GM19025 (cell line): ENCODE data around the gene SHC3.

Experiments used
- ATAC-seq: cut with Tn5 transposase; IDR thresholded peaks from one replicate; pipeline ENCODE4 v1.9.1; 2021; ENCODE audit warnings: mild to moderate bottlenecking, low read depth, moderate library complexity; ENCODE audit not compliant: unreplicated experiment

The SHC3 gene

DNA sequence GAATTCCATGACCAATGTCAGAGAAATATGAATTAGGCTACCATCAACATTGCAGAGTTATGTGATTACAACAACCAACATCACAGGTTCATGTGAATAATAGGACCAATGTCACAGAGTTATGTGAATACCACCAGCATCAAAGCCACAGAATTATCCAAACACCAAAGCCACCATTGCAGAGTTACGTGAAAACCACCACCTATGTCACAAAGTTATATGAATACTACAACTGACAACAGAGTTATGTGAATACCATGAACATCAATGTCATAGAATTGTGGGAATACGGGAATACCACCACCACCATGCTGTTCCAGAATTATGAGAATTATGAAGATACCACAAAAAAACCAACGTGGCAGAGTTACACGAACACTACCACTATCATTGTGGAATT is 64.8 kb downstream of the SHC3 start:
- ATAC-seq = no peak

DNA sequence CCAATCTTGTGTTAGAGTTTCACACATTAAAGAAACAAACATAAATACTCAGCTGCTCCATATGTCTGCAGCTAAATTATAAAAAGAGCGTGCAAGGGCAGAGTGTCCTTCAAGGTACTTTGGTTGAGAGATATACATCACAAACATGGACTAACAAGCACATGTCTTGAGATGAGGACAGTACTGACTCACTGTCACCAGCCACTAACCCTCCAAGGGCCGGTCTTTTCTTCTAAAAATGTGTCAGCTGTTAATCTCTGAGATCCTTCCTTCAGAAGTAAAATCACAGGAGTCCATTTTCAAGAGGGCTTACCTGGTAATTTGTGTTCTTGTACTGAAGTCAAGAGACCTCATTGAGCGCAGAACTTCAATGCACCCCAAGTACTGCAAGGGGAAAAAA is 66.4 kb downstream of the SHC3 start:
- no peak for ATAC-seq

DNA sequence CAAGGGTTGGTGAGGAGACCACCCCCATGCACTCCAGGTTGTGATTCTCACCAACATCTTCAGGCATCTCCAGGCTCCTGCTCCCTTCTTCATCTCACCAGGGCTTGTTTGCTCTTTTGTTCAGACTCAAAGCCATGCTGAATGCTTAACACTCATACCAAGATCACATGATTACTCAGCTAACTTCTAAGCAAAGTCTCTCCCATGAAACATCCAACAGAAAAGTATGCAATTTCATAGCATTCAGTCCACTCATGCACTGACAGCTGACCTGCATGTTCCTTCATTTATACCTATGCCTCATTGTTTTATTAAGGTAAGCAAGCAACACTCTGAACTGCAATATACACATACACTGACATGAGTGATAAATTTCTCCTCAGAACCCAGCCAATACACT is 69.0 kb downstream of the SHC3 start:
- ATAC-seq = no peak

DNA sequence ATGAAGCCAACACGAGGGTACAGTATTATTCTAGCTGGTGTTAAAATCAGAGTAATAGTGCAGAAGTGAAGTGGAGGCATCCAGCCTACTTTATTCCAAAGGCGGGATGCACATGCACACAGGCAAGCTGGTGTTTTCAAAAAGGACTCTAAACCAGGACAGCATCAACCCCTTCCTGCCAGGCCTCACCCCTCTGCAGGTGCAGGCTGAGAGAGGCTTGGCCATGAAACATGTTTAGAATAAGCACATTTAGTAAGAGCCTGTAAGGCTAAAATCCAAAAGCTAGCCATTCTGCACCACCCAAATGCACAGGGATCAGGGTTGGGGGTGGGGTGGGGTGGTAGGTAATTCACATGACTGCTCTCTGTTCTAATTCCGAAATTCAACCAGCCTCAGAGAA is 71.2 kb downstream of the SHC3 start:
- no peak for ATAC-seq

DNA sequence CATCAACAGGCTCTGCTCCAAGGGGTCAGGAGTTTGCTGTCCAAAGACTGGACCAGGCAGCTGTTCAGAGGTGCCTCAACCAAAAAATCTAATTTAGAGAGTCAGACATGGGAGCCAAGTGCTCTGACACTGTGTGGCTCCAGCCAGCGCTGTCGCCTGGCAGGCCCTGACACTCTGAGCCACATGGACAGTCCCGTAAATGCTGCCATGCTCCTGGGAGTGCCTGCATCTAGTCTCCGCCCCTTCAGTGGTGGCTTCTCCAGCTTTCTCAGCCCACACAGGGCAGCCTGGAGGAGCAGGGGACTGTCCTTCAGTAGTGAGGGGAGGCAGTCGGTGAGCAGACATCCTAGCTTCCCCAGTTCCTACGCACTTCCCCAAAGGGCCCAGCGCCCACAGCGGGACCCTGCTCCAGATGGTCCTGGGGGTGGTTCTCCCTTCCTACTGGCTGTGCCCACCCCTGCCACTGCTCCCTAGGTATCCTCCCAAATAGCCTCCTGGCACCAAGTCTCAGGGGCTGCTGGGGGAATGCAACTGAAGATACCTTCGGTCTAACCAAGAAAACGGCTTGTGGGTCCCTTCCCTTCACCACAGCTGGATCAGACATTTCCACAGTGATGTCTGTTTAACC is 72.3 kb downstream of the SHC3 start:
- ATAC-seq = no peak

DNA sequence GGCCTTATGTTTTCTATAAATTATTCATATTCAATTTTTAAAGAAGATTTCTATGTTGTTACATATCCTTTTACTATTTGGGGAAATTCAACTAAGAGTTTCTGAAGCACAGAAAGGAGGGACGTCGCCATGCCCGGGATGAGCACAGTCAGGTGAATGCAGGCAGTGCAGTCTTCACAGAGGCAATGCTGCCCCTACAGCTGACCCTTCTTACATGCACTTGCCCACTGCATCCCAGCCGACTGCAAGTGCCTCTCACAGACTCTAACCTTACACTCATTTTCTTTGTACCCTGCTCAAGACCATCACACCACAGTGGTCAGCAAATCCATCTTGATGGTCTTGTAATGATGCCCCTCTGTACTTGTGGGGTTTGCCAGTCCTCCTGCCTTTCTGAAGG is 73.8 kb downstream of the SHC3 start:
- no peak for ATAC-seq

DNA sequence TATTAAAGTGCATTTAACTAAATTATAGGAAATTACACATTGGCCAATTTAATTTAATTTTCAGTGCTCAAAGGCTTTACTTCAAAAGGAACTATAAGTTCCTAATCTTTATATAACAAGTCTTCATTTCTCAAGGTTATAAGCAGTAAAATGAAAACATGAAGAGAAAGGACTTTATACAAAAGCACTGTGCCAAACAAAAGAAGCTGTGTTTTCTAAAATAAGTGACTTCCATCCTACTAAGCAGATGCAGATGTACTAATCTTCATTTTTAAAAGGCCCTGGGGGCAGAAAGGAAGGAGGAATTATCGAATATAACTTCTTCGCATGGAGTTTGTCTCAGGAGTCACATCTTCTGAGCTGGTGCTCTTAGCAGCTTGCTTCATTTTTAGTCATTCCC is 81.4 kb downstream of the SHC3 start:
- no peak for ATAC-seq

DNA sequence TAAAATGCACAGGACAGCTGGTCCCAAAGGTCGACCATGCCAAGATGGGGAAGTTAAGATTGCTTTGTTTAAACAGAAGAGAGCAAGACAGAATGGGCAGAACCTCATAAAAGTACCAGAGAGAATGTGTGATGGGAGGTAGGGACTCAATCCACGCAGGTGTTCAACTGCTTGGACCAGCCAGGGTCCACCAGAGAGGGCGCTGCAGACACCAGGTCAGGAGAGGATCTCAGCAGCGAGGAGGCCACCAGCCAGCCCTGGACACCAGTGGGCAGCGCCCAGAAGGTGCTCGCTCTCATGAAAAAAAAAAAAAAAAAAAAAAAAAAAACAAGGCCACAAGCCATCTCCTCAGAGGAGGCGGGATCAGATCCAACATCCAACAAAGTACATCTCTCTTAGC is 81.8 kb downstream of the SHC3 start:
- ATAC-seq = no peak

DNA sequence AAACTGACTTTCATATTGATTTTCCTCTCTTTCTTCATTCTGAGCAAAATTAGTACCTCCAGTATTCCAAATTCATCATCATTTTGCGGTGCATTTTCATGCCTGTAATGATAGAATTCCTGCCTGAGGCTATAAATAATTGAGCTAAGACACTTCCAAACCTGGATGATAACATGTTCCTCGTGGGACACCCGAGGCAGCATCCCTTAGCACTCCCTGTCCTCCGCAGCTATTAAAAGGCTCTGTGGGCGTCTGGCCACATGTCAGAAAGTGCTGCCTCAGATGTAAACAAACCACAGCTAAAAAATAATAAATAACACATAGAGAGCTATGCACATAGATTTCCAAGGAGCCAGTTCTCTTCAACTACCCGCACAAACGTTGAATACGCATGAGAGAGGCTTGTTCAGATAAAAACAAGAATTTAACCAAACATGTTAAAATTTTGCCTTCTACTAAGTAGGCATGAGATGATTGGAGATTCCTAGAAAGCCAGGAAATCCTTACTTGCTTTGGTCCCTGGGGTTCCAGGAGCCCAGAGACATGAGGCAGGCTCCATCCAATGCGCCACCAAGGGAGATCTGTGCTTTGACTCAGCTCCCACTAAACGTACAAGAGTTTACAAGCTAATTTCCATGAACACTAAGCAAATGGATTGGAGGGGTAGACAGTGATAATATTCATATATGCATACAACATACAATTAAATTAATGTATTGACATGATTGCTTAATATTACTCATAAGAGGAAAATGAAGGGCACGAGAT is 82.7 kb downstream of the SHC3 start:
- ATAC-seq = no peak

DNA sequence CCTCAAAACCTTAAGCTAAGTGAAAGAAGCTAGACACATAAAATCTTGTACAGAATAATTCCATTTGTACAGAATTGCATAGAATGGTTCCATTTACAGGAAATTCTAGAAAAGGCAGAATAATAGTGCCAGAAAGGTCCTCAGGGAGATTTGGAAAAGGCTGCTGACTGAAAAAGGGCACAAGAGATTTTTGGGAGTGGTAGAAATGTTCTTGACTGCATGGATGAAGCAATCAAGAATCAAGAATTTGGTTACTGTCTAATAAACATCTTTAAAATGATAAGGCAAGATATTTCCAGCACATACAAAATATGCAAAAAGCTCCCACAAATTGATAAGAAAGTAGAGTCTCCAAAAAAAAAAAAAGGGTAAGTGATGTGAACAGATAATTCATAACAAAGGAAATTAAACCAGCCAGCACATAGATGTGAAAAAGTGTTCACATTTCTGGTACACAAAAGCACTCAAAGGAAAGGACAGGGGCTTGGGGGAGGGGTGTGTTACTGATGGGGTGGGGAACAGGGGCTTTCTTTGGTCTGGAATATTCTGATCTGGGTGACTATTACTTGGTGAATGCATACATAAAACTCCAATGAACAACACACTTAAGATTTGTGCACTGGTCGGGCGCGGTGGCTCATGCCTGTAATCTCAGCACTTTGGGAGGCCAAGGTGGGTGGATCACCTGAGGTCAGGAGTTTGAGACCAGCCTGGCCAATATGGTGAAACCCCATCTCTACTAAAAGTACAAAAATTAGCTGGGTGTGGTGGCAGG is 85.2 kb downstream of the SHC3 start:
- no peak for ATAC-seq

DNA sequence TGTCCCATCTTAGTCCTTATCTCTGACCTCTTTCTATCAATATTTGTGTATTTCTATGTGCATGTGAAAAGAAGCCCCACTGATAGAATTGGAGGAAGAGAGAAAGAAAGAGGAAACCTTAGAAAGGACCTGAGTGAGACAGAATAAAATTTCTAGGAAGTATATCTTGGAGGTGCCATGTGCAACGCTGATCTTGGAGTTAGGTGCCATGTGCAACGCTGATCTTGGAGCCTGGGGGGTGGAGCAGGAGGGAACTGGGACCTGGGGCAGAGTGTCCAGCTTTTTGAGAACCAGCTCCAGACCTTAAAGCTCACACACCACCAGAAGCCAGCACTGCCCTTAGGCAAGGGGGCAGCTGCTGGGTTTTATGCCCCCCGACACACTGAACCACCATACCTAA is 89.4 kb downstream of the SHC3 start:
- no peak for ATAC-seq

DNA sequence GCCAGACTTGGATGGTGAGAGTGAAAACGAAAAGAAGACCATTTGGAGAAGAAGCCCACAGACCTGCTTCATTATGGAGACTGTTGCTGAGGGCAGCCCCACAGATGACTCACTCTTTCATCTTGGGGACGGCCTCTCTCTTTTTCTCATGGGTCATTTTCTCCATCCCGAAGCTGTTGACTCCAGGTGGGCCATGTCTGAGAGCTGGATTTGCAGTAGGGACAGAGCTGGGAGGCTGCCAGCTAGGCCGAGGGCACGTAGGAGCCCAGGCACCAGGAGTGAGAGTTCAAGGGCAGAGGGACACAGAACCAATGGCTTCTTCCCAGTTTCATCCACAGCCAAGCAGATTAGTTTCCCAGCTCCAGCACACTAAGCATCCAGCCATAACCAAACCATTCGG is 95.0 kb downstream of the SHC3 start:
- ATAC-seq = no peak

DNA sequence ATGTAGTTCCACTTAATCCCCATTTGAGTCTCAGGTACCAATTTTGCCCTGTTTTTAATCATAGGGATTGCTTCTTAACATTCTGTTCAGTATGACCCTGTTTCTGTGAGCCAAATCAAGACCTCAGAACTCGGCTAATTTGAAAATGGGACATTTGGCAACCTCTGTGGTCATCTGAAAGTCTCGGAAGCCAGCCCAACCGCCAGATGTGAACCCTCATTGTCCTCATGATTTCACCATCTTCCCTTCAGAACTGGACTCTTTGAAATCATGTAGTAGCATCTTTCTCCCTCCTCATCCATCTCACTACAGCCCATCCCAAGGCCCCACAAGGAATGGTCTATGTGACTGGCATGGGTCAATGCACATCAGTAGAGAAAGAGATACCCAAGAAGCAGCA is 98.4 kb downstream of the SHC3 start:
- ATAC-seq = no peak

DNA sequence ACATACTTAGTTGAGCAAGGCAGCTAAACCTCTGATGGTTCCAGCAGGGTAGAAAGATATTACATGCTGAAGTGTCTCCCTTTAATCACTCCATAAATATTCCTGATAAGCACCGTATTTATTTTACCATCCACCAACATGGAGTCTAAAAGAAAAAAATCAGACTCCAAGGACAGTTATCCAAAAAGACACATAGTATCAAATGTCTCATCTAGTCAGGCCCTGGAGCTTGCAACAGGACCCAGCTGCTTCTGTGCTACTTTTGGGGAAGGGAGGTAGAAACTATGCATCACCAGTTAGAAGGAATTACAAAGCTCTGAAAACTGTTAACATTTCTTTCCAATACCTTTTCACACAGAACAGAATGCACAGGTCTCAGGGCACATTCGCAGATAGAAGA is 99.2 kb downstream of the SHC3 start:
- no peak for ATAC-seq

DNA sequence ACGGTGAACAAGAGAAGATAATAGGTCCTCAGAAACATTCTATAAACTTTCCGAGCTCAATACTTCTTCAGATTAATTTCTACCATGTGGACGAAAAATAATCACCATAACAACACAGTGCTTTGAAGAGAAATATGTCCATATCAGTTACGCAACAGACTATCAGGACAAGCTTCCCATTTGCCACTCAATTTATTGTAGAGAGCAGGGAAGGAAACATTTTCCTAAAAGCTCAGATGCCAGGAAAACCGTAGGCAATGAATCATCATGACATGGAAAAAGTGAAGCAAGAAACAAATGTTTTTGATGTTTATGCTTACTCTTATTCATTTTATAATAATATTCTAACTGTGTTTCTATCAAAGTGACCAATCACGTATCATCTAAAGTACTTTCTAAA is 99.8 kb downstream of the SHC3 start:
- ATAC-seq = no peak

DNA sequence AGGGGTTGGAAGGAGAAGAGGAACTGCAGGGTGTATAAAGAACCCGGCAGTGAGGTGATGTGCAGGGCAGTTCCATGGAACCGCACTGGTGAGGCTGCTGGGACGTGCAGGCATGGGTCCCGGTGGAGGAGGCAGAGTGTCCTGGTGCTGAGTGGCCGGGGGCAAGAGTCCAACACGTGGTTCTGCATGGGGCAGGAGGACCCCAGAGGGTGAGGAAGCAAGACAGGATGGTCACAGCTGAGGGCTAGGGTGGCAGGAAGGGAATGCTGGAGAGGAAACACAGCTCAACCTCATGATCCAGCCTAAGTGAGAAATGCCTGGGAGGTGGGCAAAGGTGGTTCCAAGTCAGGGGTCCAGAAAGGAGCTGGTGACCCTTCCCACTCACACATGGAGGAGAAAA is 100.2 kb downstream of the SHC3 start:
- ATAC-seq = no peak

DNA sequence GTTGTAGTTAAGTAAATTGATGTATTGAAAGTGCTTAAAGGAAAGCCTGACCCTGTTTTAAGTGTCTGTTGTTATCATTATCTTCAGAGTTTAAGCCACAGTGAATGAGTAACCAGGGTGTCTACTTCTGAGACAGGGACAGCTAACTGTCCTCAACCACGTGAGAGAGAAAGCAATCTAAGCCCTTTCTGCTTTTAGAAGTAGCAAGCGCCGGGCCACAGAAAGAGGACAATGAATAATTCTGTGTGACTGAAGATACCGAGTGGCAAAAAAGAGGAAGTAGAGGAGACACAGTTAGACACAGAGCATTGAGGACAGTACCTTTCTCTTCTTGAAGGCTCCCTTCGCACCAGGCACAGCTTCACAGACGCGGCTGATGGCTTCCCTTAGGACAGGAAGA is 101.1 kb downstream of the SHC3 start:
- peak; percentile 74 for ATAC-seq

DNA sequence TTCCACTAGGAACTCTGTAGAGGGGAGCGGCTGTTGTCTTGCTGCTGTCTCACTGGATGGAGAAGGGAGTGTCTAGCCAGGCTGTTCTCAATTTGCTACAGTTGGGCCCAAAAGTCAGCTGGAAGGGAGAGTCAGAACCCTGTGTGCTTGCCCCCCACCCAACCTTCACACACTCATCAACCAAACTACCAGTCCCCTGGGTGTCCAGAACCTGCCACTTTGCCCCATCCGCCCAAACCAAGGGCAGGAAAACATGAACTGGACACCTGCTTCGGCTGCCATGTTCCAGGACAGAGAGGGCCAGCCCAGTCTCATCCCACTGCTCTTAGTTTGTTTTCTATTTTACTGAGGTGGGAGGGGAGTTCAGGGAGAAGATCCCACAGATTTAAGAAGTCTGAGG is 105.2 kb downstream of the SHC3 start:
- no peak for ATAC-seq

DNA sequence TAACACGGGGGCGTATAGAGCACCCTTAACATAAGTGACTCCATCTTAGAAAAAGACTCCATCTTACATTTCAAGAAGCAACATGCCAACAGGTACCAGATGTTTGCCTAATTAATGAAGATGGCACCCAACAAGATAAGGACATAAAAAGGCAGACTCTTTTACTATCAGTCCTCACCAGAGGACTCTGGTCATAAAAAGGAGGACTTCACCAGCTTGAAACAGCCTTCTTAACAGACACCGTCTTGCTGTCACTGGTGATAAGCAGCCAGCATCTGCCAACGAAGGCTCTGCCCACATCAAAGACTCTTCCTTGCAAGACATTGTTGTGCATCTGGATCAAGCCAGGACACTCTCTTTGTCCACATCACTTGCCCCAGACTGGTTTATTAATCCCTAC is 107.0 kb downstream of the SHC3 start:
- ATAC-seq = no peak

DNA sequence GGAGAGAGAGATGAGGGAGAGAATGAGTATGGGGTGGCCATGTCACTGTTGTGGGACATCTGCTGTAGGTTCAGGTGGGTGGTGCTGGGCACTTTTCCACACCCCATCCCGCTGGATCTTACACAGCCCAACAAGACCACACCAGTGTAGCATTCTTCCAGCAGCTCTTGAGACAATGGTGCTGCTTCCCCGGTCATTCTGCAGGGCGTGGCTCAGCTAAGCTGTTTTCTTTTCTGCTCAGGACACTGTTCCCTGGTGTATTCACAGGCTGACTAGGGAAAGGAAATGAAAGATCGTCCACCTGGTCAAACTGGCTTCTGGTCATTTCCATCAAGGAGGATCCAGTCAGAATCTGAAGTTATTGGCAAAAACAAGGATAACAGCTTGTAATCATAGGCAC is 111.8 kb downstream of the SHC3 start:
- no peak for ATAC-seq

DNA sequence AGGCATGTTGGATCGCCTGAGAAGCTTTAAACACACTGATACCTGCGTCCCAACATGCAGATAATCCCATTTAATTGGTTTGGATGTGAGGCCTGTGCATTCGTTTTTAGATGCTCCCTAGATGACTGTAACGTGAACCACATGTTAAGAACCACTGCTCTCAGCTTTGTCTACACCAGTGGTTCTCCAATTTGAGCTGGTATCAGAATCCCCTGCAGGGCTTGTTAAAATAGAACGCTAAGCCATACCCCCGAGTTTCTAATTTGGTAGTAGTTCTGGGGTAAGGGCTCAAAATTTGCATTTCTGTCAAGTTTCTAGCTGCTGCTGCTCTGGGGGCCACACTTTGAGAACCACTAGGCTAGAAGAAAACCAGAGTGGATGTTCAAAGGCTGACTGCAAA is 112.7 kb downstream of the SHC3 start:
- no peak for ATAC-seq

DNA sequence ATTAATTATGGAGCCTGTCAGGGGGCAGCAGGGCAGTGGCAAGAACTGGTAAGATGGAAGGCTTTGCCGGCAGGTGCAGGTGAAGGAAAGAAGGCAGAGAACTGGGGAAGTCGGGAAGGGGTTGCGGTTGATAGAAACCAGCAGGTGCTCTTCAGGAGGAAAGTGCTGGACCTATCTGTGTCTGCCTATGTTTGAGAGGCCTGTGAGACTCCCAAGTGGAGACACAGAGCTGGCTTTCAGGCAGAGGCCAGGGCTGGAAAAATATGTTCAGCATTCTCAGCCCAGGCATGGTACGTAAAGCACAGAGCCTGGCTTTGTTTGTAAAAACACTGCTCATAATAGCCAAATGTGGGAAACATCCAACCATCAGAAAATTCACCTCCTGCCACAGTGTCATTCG is 117.8 kb downstream of the SHC3 start:
- ATAC-seq = no peak
